Tibial nerve (tissue), 4 donors: ENCODE results near the gene ENAM. TPM values are rescaled to one million over a fixed set of nuclear protein-coding genes. Genes with fewer than 3 reads are reported as not detected.
"Not testable (repeated sequence)": the region's sequence is repeated elsewhere in the genome, so short reads cannot be mapped to it uniquely, and the experiment has no call there.

Experiments
- DNase-seq, 2 donors: peaks; one replicate each; pipeline ENCODE4 v3.0.0-alpha.2; 2019; ENCODE audit warnings: low spot score in 2 of 2
- H3K27ac ChIP-seq, 4 donors: fragments of 200-600 bp; sonication (generic) in 3 of 4; one replicate each; pipeline ENCODE4 v1.5.1; 2017 to 2019; ENCODE audit warnings: mild to moderate bottlenecking in 1 of 4
- H3K27me3 ChIP-seq, 2 donors: fragments of 200-600 bp; sonication (generic) in 1 of 2; one replicate each; pipeline versions ENCODE4 v1.5.1 to v1.6.0; 2017 to 2019
- H3K36me3 ChIP-seq, 3 donors: fragments of 200-600 bp; sonication (generic); one replicate each; pipeline ENCODE4 v1.5.1; 2018 to 2019
- H3K4me1 ChIP-seq, 4 donors: fragments of 200-600 bp; sonication (generic) in 3 of 4; one replicate each; pipeline ENCODE4 v1.5.1; 2017 to 2019
- H3K4me3 ChIP-seq, 4 donors: fragments of 200-600 bp; sonication (generic) in 3 of 4; one replicate each; pipeline ENCODE4 v1.5.1; 2017 to 2019; ENCODE audit warnings: mild to moderate bottlenecking in 1 of 4, moderate library complexity in 1 of 4
- H3K9me3 ChIP-seq, 4 donors: fragments of 200-600 bp; sonication (generic) in 3 of 4; one replicate each; pipeline ENCODE4 v1.5.1; 2017 to 2019
- CTCF ChIP-seq, 5 experiments: fragments of 200-600 bp in 3 of 5; fragments of 450-650 bp in 2 of 5; sonication (generic) in 3 of 5; IDR thresholded peaks; one replicate each; pipeline ENCODE4 v1.5.1; 2016 to 2019; ENCODE audit warnings: antibody characterized with exemption in 5 of 5, mild to moderate bottlenecking in 3 of 5, moderate library complexity in 2 of 5
- EP300 ChIP-seq, 2 donors: sonication (generic); formaldehyde crosslinking; IDR thresholded peaks; one replicate each; pipeline ENCODE4 v1.6.1; 2017; ENCODE audit warnings: antibody characterized with exemption in 2 of 2, mild to moderate bottlenecking in 1 of 2
- POLR2A ChIP-seq, 2 donors: fragments of 450-650 bp; IDR thresholded peaks; one replicate each; pipeline ENCODE4 v1.6.1; 2017; ENCODE audit warnings: antibody characterized with exemption in 2 of 2, mild to moderate bottlenecking in 2 of 2, moderate library complexity in 2 of 2
- WGBS, 2 donors: methylation state at CpG; one replicate each; pipeline ENCODE4 v1.1.5; 2018; 5-methylcytosine and 5-hydroxymethylcytosine counted together
- total RNA-seq, 4 donors: library from RNA; depleted of rRNA; stranded (reverse); fragments of >200 nt; gene quantifications; one replicate each; pipeline ENCODE4 v1.1.0, GENCODE V29; 2016

ENAM gene
- total RNA-seq, 4 donors from 2014 or later: not detected

GRCh38 chr4:70637239-70637913 is 8.8 kb downstream of the ENAM start:
- no peak for TF ChIP-seq EP300 (IDR thresholded peaks at IDR 0.05)
- TF ChIP-seq CTCF (IDR thresholded peaks at IDR 0.05): no peak
- no peak for TF ChIP-seq POLR2A (IDR thresholded peaks at IDR 0.05)
- H3K36me3 ChIP-seq: no peaks in the 10 kb centered on the region

GRCh38 chr4:70640192-70640591 is 11.6 kb downstream of the ENAM start:
- DNase-seq: no peak
- TF ChIP-seq EP300 (IDR thresholded peaks at IDR 0.05) (no peak), POLR2A (IDR thresholded peaks at IDR 0.05) (no peak), CTCF (IDR thresholded peaks at IDR 0.05) (no peak)
- Histone ChIP-seq H3K36me3 (no peaks in the 10 kb centered on the region), H3K27ac (no peak overlapping the region), H3K9me3 (no peaks in the 10 kb centered on the region), H3K27me3 (no peaks in the 10 kb centered on the region), H3K4me3 (no peak overlapping the region), H3K4me1 (no peaks in the 10 kb centered on the region)
- WGBS, 2 donors: 80 to 83% methylated on average over 2 of the region's 2 CpGs

More at GRCh38 chr4:70637239-70637913, 8.8 kb downstream of the ENAM start:
- no peaks in the 10 kb centered on the region for H3K4me1 ChIP-seq
- no peaks in the 10 kb centered on the region for H3K27me3 ChIP-seq
- WGBS, 2 donors: 49 to 56% methylated on average over 8 of the region's 8 CpGs
- DNase-seq: no peak
- H3K27ac ChIP-seq: no peak overlapping the region
- H3K9me3 ChIP-seq: no peaks in the 10 kb centered on the region
- no peak overlapping the region for H3K4me3 ChIP-seq

- not testable (repeated sequence) for H3K36me3 ChIP-seq, H3K4me3 ChIP-seq, H3K4me1 ChIP-seq, H3K27me3 ChIP-seq, H3K9me3 ChIP-seq, H3K27ac ChIP-seq, DNase-seq
- 73 to 82% methylated on average over 4 of the region's 4 CpGs for WGBS, 2 donors
Observed at GRCh38 chr4:70650741-70651140, 22.2 kb downstream of the ENAM start.

GRCh38 chr4:70651864-70652506 is 23.4 kb downstream of the ENAM start:
- Histone ChIP-seq H3K9me3 (no peaks in the 10 kb centered on the region), H3K4me3 (no peak overlapping the region), H3K27me3 (no peaks in the 10 kb centered on the region), H3K36me3 (no peaks in the 10 kb centered on the region), H3K27ac (no peak overlapping the region), H3K4me1 (peaks cover 0 to 5% (median 0%) of the 10 kb centered on the region in 4 donors)
- WGBS, 2 donors: 5 to 6% methylated on average over 4 of the region's 4 CpGs
- no peak for DNase-seq
- TF ChIP-seq EP300 (IDR thresholded peaks at IDR 0.05) (no peak), CTCF (IDR thresholded peaks at IDR 0.05) (peak in 4 of 5 experiments; percentile 30 to 67 (median 57))

- Histone ChIP-seq H3K27ac (no peak overlapping the region), H3K4me3 (no peak overlapping the region), H3K9me3 (no peaks in the 10 kb centered on the region), H3K36me3 (no peaks in the 10 kb centered on the region), H3K4me1 (peaks cover 0 to 5% (median 0%) of the 10 kb centered on the region in 4 donors), H3K27me3 (no peaks in the 10 kb centered on the region)
- WGBS, 2 donors: 69 to 75% methylated on average over 5 of the region's 5 CpGs
- no peak for DNase-seq
- TF ChIP-seq CTCF (IDR thresholded peaks at IDR 0.05) (no peak), EP300 (IDR thresholded peaks at IDR 0.05) (no peak), POLR2A (IDR thresholded peaks at IDR 0.05) (no peak)
Observed at GRCh38 chr4:70654605-70655011, 26.1 kb downstream of the ENAM start.
